Measurements from ENCODE around the gene TOM1L2. TPM values are rescaled to one million over a fixed set of nuclear protein-coding genes. Genes with fewer than 3 reads are reported as not detected.

Gene TOM1L2
- total and polyA plus RNA-seq, 11 donors: 122 to 345 (median 247) TPM

DNA sequence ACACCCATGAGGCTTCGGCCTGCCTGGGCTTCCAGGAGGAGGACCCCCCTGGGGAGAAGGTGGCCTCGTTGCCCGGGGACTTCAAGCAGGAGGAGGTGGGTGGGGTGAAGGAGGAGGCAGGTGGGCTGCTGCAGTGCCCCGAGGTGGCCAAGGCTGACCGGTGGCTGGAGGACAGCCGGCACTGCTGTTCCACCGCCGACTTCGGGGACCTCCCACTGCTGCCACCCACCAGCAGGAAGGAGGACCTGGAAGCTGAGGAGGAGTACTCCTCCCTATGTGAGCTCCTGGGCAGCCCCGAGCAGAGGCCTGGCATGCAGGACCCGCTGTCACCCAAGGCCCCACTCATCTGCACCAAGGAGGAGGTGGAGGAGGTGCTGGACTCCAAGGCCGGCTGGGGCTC, 176.9 kb downstream of the TOM1L2 start:
- no peaks in the 10 kb centered on the region for H3K9me3 ChIP-seq
- H3K27me3 ChIP-seq: no peaks in the 10 kb centered on the region
- ATAC-seq (no peak), DNase-seq (peak in 1 of 5 donors; percentile 61)
- H3K27ac ChIP-seq: no peak overlapping the region
- no peak overlapping the region for H3K4me3 ChIP-seq
- peaks cover 12 to 48% (median 39%) of the 10 kb centered on the region in 12 donors for H3K4me1 ChIP-seq
- peaks cover 0 to 65% (median 45%) of the 10 kb centered on the region in 9 donors for H3K36me3 ChIP-seq
- WGBS, 4 donors: 88 to 91% (median 90%) methylated on average over 8 to 12 of the region's 12 CpGs
- intact Hi-C loops (cut with DNase I): no loop called here
- no peak for TF ChIP-seq POLR2A (IDR thresholded peaks at IDR 0.05)
- TF ChIP-seq, protein P1, sequence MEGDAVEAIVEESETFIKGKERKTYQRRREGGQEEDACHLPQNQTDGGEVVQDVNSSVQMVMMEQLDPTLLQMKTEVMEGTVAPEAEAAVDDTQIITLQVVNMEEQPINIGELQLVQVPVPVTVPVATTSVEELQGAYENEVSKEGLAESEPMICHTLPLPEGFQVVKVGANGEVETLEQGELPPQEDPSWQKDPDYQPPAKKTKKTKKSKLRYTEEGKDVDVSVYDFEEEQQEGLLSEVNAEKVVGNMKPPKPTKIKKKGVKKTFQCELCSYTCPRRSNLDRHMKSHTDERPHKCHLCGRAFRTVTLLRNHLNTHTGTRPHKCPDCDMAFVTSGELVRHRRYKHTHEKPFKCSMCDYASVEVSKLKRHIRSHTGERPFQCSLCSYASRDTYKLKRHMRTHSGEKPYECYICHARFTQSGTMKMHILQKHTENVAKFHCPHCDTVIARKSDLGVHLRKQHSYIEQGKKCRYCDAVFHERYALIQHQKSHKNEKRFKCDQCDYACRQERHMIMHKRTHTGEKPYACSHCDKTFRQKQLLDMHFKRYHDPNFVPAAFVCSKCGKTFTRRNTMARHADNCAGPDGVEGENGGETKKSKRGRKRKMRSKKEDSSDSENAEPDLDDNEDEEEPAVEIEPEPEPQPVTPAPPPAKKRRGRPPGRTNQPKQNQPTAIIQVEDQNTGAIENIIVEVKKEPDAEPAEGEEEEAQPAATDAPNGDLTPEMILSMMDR (IDR thresholded peaks at IDR 0.05): no peak

DNA sequence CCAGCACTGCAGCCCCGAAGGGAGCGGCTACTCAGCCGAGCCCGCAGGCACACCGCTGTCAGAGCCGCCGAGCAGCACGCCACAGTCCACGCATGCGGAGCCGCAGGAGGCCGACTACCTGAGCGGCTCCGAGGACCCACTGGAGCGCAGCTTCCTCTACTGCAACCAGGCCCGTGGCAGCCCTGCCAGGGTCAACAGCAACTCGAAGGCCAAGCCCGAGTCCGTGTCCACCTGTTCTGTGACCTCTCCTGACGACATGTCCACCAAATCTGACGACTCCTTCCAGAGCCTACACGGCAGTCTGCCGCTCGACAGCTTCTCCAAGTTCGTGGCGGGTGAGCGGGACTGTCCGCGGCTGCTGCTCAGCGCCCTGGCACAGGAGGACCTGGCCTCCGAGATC, 177.8 kb downstream of the TOM1L2 start:
- Histone ChIP-seq H3K27me3 (no peaks in the 10 kb centered on the region), H3K36me3 (peaks cover 0 to 63% (median 42%) of the 10 kb centered on the region in 9 donors), H3K4me1 (peaks cover 14 to 55% (median 46%) of the 10 kb centered on the region in 12 donors), H3K9me3 (no peaks in the 10 kb centered on the region), H3K27ac (peak overlapping the region in 3 of 12 donors; percentile 43 to 55 (median 43)), H3K4me3 (no peak overlapping the region)
- ATAC-seq (no peak), DNase-seq (no peak)
- 94 to 97% (median 95%) methylated on average over 30 to 31 of the region's 31 CpGs for WGBS, 4 donors
- TF ChIP-seq, protein P1 (IDR thresholded peaks at IDR 0.05): no peak
- no peak for TF ChIP-seq POLR2A (IDR thresholded peaks at IDR 0.05)
- intact Hi-C loops (cut with DNase I): loop anchor here in 3 of 10 donors (5.0 kb wide), 3 partner anchors 42 to 107 kb away; no protein-coding TSS in a partner anchor

MicroRNAs within 50 kb of the gene (microRNA counts, 767-probe panel; counts per million panel counts)
- 0 to 71.6 counts per million in 2 donors for microRNA hsa-miR-33b-5p

Small RNA genes within 50 kb of the gene (microRNA-seq; reads per million reads assigned to microRNA genes)
- 1.5 to 7.7 (median 5.9) reads per million in 4 donors for gene MIR33B
- 0 to 0.77 (median 0.40) reads per million in 4 donors for gene MIR6777

Other genes with a start within 250 kb of the TOM1L2 start
- gene SREBF1, start 135.4 kb downstream of the TOM1L2 start, total RNA-seq: 10 to 100 TPM; 12.8 to 55.2 (median 17.8) TPM
- 10 to 100 TPM; 22.1 to 41.0 TPM for gene SREBF1, start 135.4 kb downstream of the TOM1L2 start, polyA plus RNA-seq
- gene DRC3, start 462 bp upstream of the TOM1L2 start, total RNA-seq: 1 to 10 TPM in 4 of 9 donors, under 1 TPM in 5; 0.42 to 3.7 (median 1.00) TPM
- 1 to 10 TPM in 1 of 2 donors, under 1 TPM in 1; 0.57 to 1.2 TPM for gene DRC3, start 462 bp upstream of the TOM1L2 start, polyA plus RNA-seq
- gene ATPAF2, start 66.8 kb upstream of the TOM1L2 start, total RNA-seq: 10 to 100 TPM; 25.6 to 46.2 (median 37.6) TPM
- gene ATPAF2, start 66.8 kb upstream of the TOM1L2 start, polyA plus RNA-seq: 10 to 100 TPM; 29.6 to 51.4 TPM
- 10 to 100 TPM; 15.3 to 27.7 (median 18.2) TPM for gene GID4, start 67.0 kb upstream of the TOM1L2 start, total RNA-seq
- gene GID4, start 67.0 kb upstream of the TOM1L2 start, polyA plus RNA-seq: 10 to 100 TPM in 1 of 2 donors, 1 to 10 TPM in 1; 8.0 to 19.8 TPM
- gene DRG2, start 115.5 kb upstream of the TOM1L2 start, total RNA-seq: 10 to 100 TPM; 17.5 to 28.8 (median 19.5) TPM
- gene DRG2, start 115.5 kb upstream of the TOM1L2 start, polyA plus RNA-seq: 10 to 100 TPM; 28.0 to 29.0 TPM
- gene MYO15A, start 136.4 kb upstream of the TOM1L2 start, total RNA-seq: under 1 TPM in 7 of 9 donors, not detected in 2; 0.12 to 0.53 (median 0.35) TPM
- gene MYO15A, start 136.4 kb upstream of the TOM1L2 start, polyA plus RNA-seq: under 1 TPM; 0.21 to 0.30 TPM
- 100 to 1,000 TPM; 147 to 233 (median 198) TPM for gene ALKBH5, start 211.4 kb upstream of the TOM1L2 start, total RNA-seq
- gene ALKBH5, start 211.4 kb upstream of the TOM1L2 start, polyA plus RNA-seq: 100 to 1,000 TPM in 1 of 2 donors, 10 to 100 TPM in 1; 89.2 to 122 TPM

Measured in heart left ventricle (tissue), 16 donors.